Fibroblast of villous mesenchyme (primary cell): ENCODE data around the gene FAM78A. TPM values are rescaled to one million over a fixed set of nuclear protein-coding genes. Genes with fewer than 3 reads are reported as not detected.

Experiments used
- DNase-seq: peaks from one replicate; pipeline ENCODE4 v3.0.0-alpha.2; 2010; ENCODE audit warnings: low read depth
- H3K4me3 ChIP-seq: 2 replicates; pipeline ENCODE4 v1.5.1; 2011; ENCODE audit warnings: low read depth, mild to moderate bottlenecking, low read length
- total RNA-seq: library from RNA; depleted of rRNA; stranded (reverse); fragments of >200 nt; gene quantifications from 2 replicates; pipeline ENCODE4 v1.2.3, GENCODE V29; 2012
- TF ChIP-seq, protein P1 (sequence below): IDR thresholded peaks from 2 replicates; pipeline ENCODE4 v1.5.1; 2012; ENCODE audit warnings: low read depth, mild to moderate bottlenecking, low read length; ENCODE audit not compliant: insufficient read depth

FAM78A gene
- total RNA-seq, 1 donor, result 0.43 TPM

DNA sequence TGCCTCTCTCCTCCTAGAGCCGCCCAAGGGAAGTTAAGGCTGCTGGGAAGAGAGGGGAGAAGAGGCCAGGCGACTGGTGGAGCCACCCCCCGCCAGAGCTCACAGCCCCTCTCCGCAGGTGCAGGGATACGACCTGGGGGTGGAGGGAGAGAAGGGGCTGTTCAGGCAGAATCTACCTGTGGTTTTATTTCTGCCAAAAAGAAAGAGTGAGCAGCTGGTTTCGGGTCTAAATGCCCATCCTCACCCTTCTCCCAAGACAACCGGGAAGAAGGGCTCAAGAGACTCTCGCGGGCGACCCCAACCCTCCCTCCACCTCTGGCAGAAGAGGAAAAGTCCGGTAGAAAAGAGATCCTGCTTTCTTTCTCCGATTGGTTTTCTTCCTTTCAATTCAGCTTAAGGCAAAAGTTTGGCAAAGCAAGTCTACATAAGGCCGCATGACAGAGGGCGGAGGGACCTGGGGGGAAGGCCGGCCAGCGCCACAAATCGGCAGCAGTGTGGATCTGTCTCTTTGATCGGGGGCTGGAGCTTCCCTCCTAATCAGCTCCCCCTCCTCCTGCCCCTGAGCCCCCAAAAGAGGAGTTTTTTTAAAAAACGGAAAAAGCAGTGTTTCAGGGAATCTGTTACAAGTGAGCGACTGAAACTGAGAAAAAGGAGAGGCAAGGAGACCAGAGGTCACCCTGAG, 16.3 kb downstream of the FAM78A start:
- H3K4me3 ChIP-seq, result no peak overlapping the region
- TF ChIP-seq, protein P1, sequence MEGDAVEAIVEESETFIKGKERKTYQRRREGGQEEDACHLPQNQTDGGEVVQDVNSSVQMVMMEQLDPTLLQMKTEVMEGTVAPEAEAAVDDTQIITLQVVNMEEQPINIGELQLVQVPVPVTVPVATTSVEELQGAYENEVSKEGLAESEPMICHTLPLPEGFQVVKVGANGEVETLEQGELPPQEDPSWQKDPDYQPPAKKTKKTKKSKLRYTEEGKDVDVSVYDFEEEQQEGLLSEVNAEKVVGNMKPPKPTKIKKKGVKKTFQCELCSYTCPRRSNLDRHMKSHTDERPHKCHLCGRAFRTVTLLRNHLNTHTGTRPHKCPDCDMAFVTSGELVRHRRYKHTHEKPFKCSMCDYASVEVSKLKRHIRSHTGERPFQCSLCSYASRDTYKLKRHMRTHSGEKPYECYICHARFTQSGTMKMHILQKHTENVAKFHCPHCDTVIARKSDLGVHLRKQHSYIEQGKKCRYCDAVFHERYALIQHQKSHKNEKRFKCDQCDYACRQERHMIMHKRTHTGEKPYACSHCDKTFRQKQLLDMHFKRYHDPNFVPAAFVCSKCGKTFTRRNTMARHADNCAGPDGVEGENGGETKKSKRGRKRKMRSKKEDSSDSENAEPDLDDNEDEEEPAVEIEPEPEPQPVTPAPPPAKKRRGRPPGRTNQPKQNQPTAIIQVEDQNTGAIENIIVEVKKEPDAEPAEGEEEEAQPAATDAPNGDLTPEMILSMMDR, result no peak
- no peak for DNase-seq

DNA sequence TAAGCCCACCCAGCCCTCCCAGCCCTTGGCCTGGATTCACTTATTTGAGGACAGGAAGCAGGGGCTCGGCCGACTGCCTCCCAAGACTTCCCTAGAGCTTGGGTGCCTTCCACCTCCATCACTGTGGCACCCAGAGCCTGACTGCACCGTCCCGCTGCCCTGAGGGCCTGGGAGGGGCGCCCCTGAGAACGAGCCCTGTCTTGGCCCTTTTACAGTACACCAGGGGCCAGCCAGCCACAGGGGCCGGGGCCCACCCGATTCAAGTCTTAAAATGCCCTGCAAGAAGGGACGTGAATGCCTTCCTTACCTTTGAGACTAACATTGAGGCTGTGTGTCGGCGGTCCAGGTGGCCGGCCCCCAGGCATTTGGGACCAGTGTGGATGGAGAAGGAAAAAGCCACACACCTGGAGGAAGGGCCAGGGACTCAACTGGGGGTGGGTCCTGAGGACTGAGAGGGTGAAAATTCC, 16.8 kb downstream of the FAM78A start:
- no peak for DNase-seq
- TF ChIP-seq, protein P1, result no peak

DNA sequence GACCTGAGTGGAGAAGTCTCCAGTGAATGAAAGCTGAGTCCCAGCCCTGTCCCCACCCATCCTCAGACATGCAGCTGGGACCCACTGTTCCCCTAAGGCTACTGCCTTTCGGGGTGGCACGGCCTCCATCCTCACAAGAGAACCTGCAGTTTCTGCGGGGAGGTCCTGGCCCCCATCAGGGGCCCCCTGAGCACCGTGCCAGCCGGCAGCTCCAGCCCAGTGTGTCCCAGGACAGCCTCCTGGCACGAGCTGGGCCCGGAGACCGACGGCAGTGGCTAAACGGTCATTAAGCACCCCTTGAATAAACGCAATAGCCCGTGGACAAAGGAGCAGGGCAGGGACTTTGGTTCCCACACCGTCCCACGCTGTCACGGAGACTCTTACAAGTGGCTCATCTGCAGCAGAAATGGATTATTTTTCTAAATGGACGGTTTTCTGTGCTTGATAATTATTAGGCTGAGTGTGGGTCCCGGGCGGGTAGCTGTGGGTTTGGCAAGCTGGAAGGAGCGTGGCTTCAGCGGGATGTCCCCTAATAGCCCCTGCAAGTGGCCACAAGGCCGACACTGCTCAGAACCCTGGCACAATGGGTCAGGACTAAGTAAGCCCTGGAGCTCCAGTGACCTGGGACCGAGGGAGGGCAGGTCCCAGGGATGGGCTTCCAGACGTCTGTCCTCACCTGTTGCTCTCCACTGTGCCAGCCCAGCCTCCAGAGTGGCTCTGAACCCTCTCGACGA, 17.4 kb downstream of the FAM78A start:
- no peak overlapping the region for H3K4me3 ChIP-seq
- no peak for DNase-seq

More for the DNA sequence above, 16.8 kb downstream of the FAM78A start:
- H3K4me3 ChIP-seq, result no peak overlapping the region

DNA sequence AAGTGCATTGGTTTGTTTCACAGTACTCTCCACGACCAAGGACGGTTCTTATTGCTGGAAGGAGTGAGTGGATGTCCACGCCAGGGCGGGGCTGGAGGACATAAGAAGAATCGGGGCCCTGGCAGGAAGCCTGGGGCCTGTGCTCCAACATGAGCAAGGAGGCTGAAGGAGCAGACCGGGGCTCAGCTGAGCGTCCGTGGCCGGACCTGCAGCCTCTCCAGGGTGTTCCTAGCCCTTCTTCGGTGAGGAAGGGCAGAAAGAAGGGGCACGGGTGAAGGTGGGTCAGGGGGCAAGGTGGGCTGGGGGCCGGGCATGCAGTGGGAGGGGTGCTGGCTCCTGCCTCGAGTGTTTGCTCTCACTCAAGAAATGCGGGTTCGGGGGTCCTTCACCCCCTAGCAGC, 18.1 kb downstream of the FAM78A start:
- H3K4me3 ChIP-seq, result no peak overlapping the region
- DNase-seq, result no peak
- TF ChIP-seq, protein P1, result no peak

More for the DNA sequence above, 17.4 kb downstream of the FAM78A start:
- TF ChIP-seq, protein P1, result no peak

DNA sequence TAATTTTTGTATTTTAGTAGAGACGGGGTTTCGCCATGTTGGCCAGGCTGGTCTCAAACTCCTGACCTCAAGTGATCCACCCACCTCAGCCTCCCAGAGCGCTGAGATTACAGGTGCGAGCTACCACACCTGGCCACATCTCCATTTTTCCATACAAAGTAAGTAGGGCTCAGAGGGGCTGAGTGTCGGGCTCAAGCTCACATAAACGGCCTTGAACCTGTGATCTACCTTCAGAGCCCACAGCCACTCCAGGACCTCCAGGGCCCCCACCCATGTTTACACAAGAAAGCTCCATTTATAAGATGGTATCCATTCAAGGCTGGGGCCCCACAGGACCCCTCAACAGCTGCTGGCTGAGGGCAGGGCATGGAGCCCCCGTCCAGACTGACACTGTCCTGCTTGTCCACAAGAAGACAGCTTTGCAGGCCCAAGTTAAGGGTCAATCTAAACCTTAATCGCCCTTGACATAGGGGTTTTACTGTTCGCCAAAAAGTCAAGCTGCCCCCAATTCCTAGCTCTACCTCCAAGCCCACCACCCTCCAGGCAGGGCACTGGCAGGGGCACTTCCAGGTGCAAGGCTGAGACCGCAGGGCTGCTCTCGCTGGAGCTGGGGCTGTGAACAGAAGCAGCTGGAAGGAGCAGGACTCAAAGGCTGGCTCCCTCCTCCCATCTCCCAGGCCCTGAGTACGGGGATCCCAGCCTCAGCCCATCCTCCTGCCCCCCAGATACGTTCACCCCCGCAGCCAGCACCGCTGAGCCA, 18.9 kb downstream of the FAM78A start:
- TF ChIP-seq, protein P1, result no peak
- H3K4me3 ChIP-seq, result no peak overlapping the region
- no peak for DNase-seq

DNA sequence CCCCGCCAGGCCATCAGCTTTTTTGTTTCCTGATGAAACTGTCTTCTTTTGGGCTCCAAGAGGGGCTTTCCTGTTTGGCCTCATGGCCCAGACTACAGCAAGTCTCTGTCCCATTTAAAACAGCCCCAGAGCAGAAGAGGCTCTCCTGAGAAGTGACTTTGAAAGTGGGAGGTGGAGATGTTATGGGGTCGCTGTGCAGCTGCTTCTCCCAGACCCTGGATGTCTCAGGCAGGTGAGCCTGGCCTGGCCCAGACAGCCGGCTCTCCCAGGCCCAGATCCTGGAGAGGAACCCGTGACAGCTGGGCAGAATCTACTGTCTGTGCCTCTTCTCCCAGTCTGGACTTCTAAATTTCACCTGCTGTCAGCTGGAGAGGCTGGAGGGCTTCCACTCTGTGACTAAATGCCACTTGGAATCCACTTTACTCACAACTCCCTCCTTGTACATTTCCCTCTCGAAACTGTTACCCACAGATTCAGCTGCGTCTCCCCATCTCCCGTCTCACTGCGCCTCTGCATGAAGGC, 20.6 kb downstream of the FAM78A start:
- no peak for DNase-seq
- no peak overlapping the region for H3K4me3 ChIP-seq
- TF ChIP-seq, protein P1, result no peak
